OCI-LY3 (cell line): Measurements from ENCODE around the gene PLEKHH2.

Experiments used
- EZH2phosphoT487 ChIP-seq: fragments of 200-600 bp; shearing (Covaris generic); IDR thresholded peaks from 2 replicates; pipeline ENCODE4 v1.6.1; 2018; ENCODE audit warnings: antibody characterized with exemption, mixed run types, low read depth
- TF ChIP-seq, protein P1 (sequence below): fragments of 200-600, 300-600 bp; sonication (generic); IDR thresholded peaks from 2 replicates; pipeline ENCODE4 v1.5.1; 2014; ENCODE audit warnings: antibody characterized with exemption, low read length, low read depth

DNA sequence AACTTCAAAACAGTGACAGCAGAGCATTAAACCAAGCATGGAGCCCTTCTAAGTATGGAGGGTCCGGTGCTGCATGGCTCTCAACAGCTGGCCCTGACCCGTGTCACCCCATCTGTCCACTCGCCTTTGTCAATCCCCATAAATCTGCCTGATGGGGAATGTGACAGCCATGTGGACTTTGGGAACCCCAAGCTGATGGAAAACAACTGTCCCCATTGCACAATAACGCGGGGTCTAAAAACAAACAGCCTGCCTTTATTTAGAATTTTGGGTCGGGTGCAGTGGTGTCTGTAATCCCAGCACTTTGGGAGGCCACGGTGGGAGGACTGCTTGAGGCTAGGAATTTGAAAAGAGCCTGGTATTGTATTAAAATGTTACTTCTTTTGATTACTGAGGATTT lies 24.1 kb upstream of the PLEKHH2 start:
- TF ChIP-seq, protein P1, sequence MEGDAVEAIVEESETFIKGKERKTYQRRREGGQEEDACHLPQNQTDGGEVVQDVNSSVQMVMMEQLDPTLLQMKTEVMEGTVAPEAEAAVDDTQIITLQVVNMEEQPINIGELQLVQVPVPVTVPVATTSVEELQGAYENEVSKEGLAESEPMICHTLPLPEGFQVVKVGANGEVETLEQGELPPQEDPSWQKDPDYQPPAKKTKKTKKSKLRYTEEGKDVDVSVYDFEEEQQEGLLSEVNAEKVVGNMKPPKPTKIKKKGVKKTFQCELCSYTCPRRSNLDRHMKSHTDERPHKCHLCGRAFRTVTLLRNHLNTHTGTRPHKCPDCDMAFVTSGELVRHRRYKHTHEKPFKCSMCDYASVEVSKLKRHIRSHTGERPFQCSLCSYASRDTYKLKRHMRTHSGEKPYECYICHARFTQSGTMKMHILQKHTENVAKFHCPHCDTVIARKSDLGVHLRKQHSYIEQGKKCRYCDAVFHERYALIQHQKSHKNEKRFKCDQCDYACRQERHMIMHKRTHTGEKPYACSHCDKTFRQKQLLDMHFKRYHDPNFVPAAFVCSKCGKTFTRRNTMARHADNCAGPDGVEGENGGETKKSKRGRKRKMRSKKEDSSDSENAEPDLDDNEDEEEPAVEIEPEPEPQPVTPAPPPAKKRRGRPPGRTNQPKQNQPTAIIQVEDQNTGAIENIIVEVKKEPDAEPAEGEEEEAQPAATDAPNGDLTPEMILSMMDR = no peak
- TF ChIP-seq EZH2phosphoT487 = no peak
